T-helper 2 cell treated with Interferon-gamma antibody and Interleukin-4, amounts not matched to agents 5 μg/mL and 100 μg/mL, for 36 hours (primary cell): ENCODE results near the gene THBS2.

Experiments used
- DNase-seq: peaks from one replicate; pipeline ENCODE4 v3.0.0; 2021; ENCODE audit warnings: low spot score
- H3K27ac Mint-ChIP-seq: one replicate; pipeline ENCODE4 v1.8.0; 2021; ENCODE audit warnings: mild to moderate bottlenecking, mixed read lengths
- H3K27me3 Mint-ChIP-seq: one replicate; pipeline ENCODE4 v1.8.0; 2021; ENCODE audit warnings: low read depth, mixed read lengths
- H3K36me3 Mint-ChIP-seq: one replicate; pipeline ENCODE4 v1.8.0; 2021; ENCODE audit warnings: low read depth, mixed read lengths
- H3K4me1 Mint-ChIP-seq: one replicate; pipeline ENCODE4 v1.8.0; 2021; ENCODE audit warnings: low read depth, mixed read lengths
- H3K4me3 Mint-ChIP-seq: one replicate; pipeline ENCODE4 v1.8.0; 2022; ENCODE audit warnings: mild to moderate bottlenecking, moderate library complexity, mixed read lengths
- H3K9me3 Mint-ChIP-seq: one replicate; pipeline ENCODE4 v1.8.0; 2021; ENCODE audit warnings: mixed read lengths

THBS2 gene

GRCh38 chr6:169168302-169168630 lies 85.4 kb downstream of the THBS2 start:
- no peak for DNase-seq
- H3K4me3 Mint-ChIP-seq = no peak overlapping the region
- H3K27ac Mint-ChIP-seq = no peak overlapping the region
- H3K9me3 Mint-ChIP-seq = no peaks in the 10 kb centered on the region
- H3K36me3 Mint-ChIP-seq = no peaks in the 10 kb centered on the region
- no peaks in the 10 kb centered on the region for H3K4me1 Mint-ChIP-seq
- H3K27me3 Mint-ChIP-seq = no peaks in the 10 kb centered on the region

- no peak for DNase-seq
- no peaks in the 10 kb centered on the region for H3K27me3 Mint-ChIP-seq
- H3K27ac Mint-ChIP-seq = no peak overlapping the region
- no peak overlapping the region for H3K4me3 Mint-ChIP-seq
- no peaks in the 10 kb centered on the region for H3K4me1 Mint-ChIP-seq
- no peaks in the 10 kb centered on the region for H3K9me3 Mint-ChIP-seq
- H3K36me3 Mint-ChIP-seq = no peaks in the 10 kb centered on the region
Measured at GRCh38 chr6:169167581-169168301, 85.9 kb downstream of the THBS2 start.

- no peaks in the 10 kb centered on the region for H3K27me3 Mint-ChIP-seq
- no peak overlapping the region for H3K4me3 Mint-ChIP-seq
- no peak for DNase-seq
- no peaks in the 10 kb centered on the region for H3K9me3 Mint-ChIP-seq
- no peaks in the 10 kb centered on the region for H3K4me1 Mint-ChIP-seq
- no peak overlapping the region for H3K27ac Mint-ChIP-seq
- no peaks in the 10 kb centered on the region for H3K36me3 Mint-ChIP-seq
Measured at GRCh38 chr6:169166896-169167580, 86.6 kb downstream of the THBS2 start.
